Measurements from ENCODE around the gene FAM83G. TPM values are rescaled to one million over a fixed set of nuclear protein-coding genes. Genes with fewer than 3 reads are reported as not detected.

The FAM83G gene
- total and polyA plus RNA-seq, 2 experiments from 2014 or later, result 7.6 to 44.5 TPM

- TF ChIP-seq REST (IDR thresholded peaks at IDR 0.05; ENCODE audit: unreplicated experiment), result no peak
- TF ChIP-seq ZNF331 (CRISPR knock-in tag; IDR thresholded peaks at IDR 0.05; ENCODE audit: low read depth), result no peak
These were observed 38.9 kb downstream of the FAM83G start (continued) for GRCh38 chr17:18965530-18966236.

DNA sequence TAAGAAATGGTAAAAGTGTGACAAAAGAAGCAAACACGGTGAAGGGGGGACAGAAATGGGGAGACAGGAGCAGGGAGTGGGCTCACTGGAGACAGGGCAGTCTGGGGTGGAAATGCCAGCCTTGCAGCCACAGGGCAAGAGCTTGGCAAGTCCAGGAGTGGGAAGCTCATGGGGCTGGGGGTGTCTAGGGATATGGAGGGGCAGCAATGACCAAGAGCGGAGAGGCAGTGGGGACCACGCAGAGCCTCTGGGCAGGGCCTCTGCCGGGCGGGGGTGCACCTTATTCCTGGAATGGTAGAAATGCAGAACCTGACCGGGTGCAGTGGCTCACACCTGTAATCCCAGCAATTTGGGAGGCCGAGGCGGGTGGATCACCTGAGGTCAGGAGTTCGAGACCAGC is 40.0 kb downstream of the FAM83G start:
- DNase-seq (ENCODE audit: low spot score) (no peak), ATAC-seq (no peak)
- Histone ChIP-seq H2AFZ (no peak overlapping the region), H3K36me3 (ENCODE audit: insufficient read depth) (no peaks in the 10 kb centered on the region), H3K4me1 (ENCODE audit: insufficient read depth) (peaks cover 4% of the 10 kb centered on the region; the same call in 1 of the 2 replicates), H3K4me2 (no peak overlapping the region), H3K27ac (ENCODE audit: low read depth) (no peak overlapping the region), H3K79me2 (replicated peaks; ENCODE audit: insufficient read depth) (no peaks in the 10 kb centered on the region), H3K4me3 (no peak overlapping the region), H3K27me3 (ENCODE audit: insufficient read depth) (no peaks in the 10 kb centered on the region), H3F3A (replicated peaks; ENCODE audit: low read depth) (no peaks in the 10 kb centered on the region), H3K9me2 (ENCODE audit: insufficient read depth) (no peaks in the 10 kb centered on the region), H4K20me1 (replicated peaks; ENCODE audit: insufficient read depth) (no peaks in the 10 kb centered on the region)
- Mint-ChIP-seq H3K4me3 (no peak overlapping the region; the same call in 2 of the 3 replicates), H3K36me3 (ENCODE audit: low read depth) (peaks cover under 1% of the 10 kb centered on the region; the same call in 2 of the 3 replicates), H3K9me3 (no peaks in the 10 kb centered on the region), H3K27me3 (ENCODE audit: insufficient read depth, low read depth, poor library complexity) (peaks cover 17% of the 10 kb centered on the region), H3K4me1 (peaks cover 31% of the 10 kb centered on the region), H3K27ac (peak overlapping the region; percentile 7; the same call in 1 of the 2 replicates)
- TF ChIP-seq EZH2phosphoT487 (IDR thresholded peaks at IDR 0.05; ENCODE audit: unreplicated experiment), result no peak
- TF ChIP-seq REST (IDR thresholded peaks at IDR 0.05; ENCODE audit: unreplicated experiment), result no peak
- no peak for TF ChIP-seq STAT1 (IDR thresholded peaks at IDR 0.05; ENCODE audit: unreplicated experiment)
- TF ChIP-seq NANOG (IDR thresholded peaks at IDR 0.05; ENCODE audit: borderline replicate concordance), result no peak
- TF ChIP-seq ZNF114 (CRISPR knock-in tag; IDR thresholded peaks at IDR 0.05), result no peak
- TF ChIP-seq ZNF331 (CRISPR knock-in tag; IDR thresholded peaks at IDR 0.05; ENCODE audit: low read depth), result no peak
- no peak for TF ChIP-seq POLR2AphosphoS5 (IDR thresholded peaks at IDR 0.05; ENCODE audit: low read depth)
- no peak for TF ChIP-seq JUNB (IDR thresholded peaks at IDR 0.05; ENCODE audit: unreplicated experiment)
- no peak for TF ChIP-seq CREB1 (CRISPR knock-in tag; IDR thresholded peaks at IDR 0.05; ENCODE audit: low read depth)
- TF ChIP-seq ETS1 (IDR thresholded peaks at IDR 0.05), result no peak
- TF ChIP-seq CTCF (conservative IDR thresholded peaks at IDR 0.05; ENCODE audit: low read depth in 2 of 2), result no peak
